ENCODE results near the gene SLC29A1.

DNA sequence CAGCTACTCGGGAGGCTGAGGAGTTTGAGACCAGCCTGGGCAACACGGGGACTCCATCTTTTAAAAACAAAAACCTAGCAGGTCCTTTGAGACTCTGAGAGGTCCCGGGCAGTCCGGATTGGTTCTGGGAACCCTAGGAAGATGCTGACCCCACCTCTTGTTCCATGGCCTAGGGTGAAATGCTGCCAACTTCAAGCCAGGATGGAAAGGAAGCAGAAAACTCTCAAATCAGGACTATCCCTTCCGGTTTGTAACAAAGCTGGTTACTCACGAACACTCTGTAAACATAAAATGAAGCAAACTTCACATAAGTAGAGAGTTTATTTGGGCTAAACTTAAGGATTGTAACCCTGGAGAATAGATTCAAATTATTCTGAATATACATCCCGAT is 36.8 kb upstream of the SLC29A1 start:
- TF ChIP-seq YY1 (IDR thresholded peaks at IDR 0.05; ENCODE audit: insufficient read depth, insufficient read length) (no peak), ZNF274 (IDR thresholded peaks at IDR 0.05; ENCODE audit: low read depth, low read length) (no peak)

Measured in NT2/D1 (cell line).